GM12891 (cell line): Measurements from ENCODE around the gene TMOD3.

Experiments
- DNase-seq: peaks from one replicate; pipeline ENCODE4 v3.0.0; 2011; ENCODE audit warnings: low spot score; ENCODE audit not compliant: insufficient read length
- FAIRE-seq: peaks from 2 replicates; lab custom pipeline; 2011; peaks lifted over from hg19 to GRCh38; lab: Jason Lieb, UNC
- PAX5 ChIP-seq: IDR thresholded peaks from 2 replicates; pipeline ENCODE4 v1.6.1; 2011; ENCODE audit warnings: low read length, moderate library complexity, mild to moderate bottlenecking; ENCODE audit not compliant: insufficient read depth, severe bottlenecking
- POLR2A ChIP-seq: IDR thresholded peaks from 2 replicates; pipeline ENCODE4 v1.6.1; 2011; ENCODE audit warnings: low read depth, low read length, control low read depth
- POLR2AphosphoS5 ChIP-seq: IDR thresholded peaks from 2 replicates; pipeline ENCODE4 v1.6.1; 2011; ENCODE audit warnings: low read depth, low read length, control low read depth
- POU2F2 ChIP-seq: IDR thresholded peaks from 2 replicates; pipeline ENCODE4 v1.6.1; 2011; ENCODE audit warnings: low read depth, mild to moderate bottlenecking, control low read depth, low read length, moderate library complexity
- SPI1 ChIP-seq: IDR thresholded peaks from 2 replicates; pipeline ENCODE4 v1.6.1; 2011; ENCODE audit warnings: low read depth, low read length, control low read depth
- TAF1 ChIP-seq: IDR thresholded peaks from 2 replicates; pipeline ENCODE4 v1.6.1; 2011; ENCODE audit warnings: low read depth, low read length, control low read depth

TMOD3 gene

DNA sequence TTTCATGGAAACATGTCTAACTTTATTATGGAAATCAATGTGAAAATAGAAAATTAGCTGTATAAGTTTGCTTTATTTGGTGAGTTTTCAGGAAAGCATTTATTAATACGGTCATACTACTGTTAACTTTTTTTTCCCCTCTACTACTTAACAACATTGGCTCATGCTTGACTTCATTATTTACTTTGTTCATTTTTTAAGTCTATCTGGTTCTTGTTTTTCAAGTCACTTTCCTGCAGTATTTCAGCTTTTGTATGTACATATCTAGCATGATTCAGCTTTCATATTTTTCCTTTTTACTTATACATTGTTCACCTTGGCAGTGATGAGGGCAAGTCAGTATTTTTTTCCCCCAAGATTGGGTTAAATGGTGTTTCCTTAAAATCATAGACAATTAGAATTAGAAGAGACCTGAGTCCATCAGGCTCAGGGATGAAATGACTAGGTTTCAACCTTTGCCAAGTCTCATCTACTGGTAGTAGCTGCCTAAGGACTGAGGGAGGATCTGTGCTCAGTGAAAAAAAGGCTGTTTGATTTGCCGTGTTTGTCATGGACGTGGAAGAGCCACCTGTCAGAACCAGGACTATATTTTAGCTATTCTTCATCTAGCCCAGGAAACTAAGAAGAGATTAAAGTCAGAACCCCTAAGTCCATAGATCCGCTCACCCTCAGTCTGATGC, 15.4 kb downstream of the TMOD3 start:
- FAIRE-seq (no peak), DNase-seq (no peak)
- no peak for TF ChIP-seq POLR2A
- no peak for TF ChIP-seq TAF1
- no peak for TF ChIP-seq PAX5
- TF ChIP-seq POU2F2: no peak
- TF ChIP-seq SPI1: no peak

DNA sequence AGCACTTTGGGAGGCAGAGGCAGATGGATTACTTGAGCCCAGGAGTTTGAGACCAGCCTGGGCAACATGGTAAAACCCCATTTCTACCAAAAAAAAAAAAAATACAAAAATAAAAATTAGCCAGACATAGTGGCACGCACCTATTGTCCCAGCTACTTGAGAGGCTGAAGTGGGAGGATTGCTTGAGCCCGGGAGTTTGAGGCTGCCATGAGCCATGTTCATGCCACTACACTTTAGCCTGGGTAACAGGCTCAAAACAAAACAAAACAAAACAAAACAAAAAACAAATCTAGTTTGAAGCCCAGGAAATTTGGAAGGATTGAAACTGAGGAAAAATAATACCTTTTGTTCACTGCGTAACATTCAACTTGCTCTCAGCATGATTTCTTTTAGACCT, 16.6 kb downstream of the TMOD3 start:
- DNase-seq: no peak
- TF ChIP-seq SPI1: no peak
- TF ChIP-seq POU2F2: no peak
- no peak for TF ChIP-seq POLR2AphosphoS5
- TF ChIP-seq TAF1: no peak
- no peak for TF ChIP-seq POLR2A
- FAIRE-seq: no peak

DNA sequence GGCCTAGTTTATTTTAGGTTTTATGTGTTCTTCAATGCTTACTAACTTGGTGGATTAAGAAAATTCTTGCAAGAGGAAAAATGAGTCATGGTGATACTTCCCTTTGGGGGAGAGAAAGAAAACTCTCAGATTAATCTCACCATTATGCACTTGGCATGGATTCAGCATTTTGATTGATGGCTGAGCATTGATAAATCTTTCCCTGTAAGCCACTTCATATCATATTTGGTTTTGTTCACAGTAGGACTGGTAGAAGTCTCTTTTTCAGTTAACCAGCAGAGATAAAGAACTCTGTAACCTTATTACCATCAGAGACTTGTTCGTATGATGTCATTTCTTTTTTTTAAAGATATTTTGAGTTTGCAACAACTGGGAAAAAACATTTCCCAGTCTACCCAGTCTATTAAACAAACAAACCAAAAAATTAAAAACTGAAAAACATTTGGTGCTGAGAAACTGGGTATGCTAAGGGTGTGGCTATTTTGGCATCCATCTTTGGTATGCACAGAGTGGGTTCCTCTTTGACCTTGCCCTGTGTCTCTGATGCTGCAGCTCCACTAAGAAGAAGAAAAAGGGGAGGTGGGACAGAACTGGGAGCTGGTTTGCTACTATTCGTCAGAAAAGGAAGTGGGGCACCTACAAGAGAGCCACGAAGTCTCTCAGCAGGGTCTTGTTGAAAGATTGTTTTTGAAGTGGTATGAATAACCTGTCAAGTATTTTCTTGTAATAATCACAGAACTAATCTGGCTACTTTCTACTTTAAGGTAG, 17.2 kb downstream of the TMOD3 start:
- no peak for DNase-seq
- TF ChIP-seq POU2F2 (no peak), TAF1 (no peak), PAX5 (no peak), POLR2AphosphoS5 (no peak), SPI1 (peak; percentile 43; the same call in 1 of the 2 replicates)
- FAIRE-seq: no peak

DNA sequence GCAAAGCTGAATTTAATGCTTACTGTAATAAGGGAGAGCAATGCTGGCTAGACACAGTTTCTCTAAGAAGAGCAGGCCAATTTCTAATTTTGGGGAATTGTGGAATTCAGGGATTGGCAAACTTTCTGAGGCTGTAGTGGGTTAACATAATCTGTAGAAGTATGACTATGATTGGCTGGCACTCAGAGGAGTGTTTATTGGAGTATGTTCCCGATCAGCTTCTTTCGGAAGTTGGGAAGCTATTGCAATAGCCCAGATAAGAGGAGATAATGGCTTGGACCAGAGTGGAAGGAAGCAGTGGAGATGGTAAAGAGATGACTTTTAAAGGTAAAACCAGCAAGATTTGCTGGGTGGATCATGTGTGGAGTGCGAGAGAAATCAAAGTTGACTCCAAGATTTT, 19.4 kb downstream of the TMOD3 start:
- no peak for TF ChIP-seq POLR2AphosphoS5
- DNase-seq: no peak
- no peak for FAIRE-seq

DNA sequence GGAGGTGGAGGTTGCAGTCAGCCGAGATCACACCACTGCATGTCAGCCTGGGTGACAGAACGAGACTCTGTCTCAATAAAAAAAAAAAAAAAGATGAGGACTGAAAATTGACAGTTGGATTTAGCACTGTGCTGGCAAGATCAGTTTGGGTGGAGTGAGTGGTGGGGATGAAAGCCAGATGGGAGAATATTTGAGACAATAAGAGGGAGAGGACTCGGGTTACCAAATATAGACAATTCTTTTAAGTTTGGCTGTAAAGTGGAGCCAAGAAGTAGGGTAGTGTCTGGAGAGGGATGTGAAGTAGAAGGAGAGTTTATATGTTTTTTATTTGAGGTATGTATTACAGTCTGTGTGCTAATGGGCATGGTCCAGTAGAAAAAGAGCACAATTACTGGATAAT, 20.4 kb downstream of the TMOD3 start:
- no peak for DNase-seq
- FAIRE-seq: no peak

DNA sequence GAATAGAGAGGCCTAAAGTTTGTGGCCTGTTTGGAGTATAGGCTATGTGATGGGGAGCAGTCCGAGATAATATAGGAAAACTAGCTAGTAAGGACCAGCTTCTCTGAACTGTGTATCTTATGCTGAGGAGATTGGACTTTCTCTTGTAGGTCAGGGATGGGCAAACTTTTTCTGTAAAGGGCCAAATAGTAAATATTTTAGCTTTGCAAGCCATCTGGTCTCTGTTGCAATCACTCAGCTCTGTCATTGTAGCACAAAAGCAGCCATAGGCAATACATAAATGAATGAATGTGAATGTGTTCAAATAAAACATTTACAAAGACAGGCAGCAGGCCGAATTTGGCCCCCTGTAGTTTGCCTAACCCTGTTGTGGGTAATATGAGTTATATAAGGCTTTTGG, 24.5 kb downstream of the TMOD3 start:
- TF ChIP-seq PAX5 (no peak), SPI1 (no peak), POLR2AphosphoS5 (no peak), TAF1 (no peak), POLR2A (no peak), POU2F2 (no peak)
- FAIRE-seq (no peak), DNase-seq (no peak)

More for the DNA sequence above, 20.4 kb downstream of the TMOD3 start:
- TF ChIP-seq POLR2AphosphoS5 (no peak), SPI1 (no peak), TAF1 (no peak), POLR2A (no peak), POU2F2 (no peak), PAX5 (no peak)

DNA sequence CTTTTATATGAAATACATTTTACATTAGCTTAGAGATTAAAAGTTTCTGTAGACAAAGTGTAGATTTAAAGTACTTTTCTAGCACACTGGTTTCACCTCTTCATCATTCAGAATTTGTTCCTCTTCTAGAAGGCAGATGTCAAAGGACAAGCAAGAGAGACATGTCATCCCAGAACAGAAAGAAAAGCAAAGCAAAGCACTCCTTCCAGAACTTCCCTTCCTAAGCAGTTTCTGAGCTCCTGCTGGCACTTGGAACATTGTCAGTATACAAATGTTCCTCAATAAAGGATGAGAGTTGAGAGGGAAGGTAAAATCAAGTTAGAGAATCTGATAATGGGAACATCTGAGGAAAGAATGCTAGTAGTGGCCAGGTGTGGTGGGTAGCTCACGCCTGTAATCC, 26.2 kb downstream of the TMOD3 start:
- DNase-seq (no peak), FAIRE-seq (no peak)
- TF ChIP-seq SPI1 (no peak), PAX5 (no peak), POLR2A (no peak), TAF1 (no peak)

DNA sequence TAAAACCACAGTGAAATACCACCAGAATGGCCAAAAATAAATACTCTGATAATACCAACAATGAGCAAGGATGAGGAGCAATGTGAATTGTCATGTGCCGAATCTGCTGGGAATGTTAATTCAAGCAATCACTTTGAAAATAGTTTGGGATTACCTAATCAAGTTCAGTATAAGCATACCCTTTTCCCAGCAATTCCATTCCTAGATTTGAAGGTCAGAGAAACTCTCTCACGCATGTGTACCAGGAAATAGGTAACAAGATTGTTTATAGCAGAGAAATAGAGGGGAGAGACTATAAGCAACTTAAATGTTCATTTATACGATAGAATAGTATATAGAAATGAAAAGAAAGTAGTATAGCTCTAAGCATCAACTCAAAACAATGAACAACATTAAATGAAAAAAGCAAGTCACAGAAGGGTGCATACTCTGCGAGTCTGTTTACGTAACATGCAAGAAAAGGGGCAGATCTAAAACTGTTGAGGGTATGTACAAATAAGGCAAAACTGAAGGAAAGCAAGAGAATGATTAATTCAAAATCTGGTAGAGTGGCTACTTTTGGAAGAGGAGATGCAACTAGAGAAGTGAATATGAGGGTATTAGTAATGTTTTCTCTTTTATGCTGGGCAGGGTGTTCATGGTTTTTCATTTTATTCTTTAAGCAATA, 27.4 kb downstream of the TMOD3 start:
- no peak for FAIRE-seq
- DNase-seq: no peak
- TF ChIP-seq TAF1 (no peak), PAX5 (no peak), POLR2AphosphoS5 (no peak), SPI1 (no peak), POLR2A (no peak), POU2F2 (no peak)

DNA sequence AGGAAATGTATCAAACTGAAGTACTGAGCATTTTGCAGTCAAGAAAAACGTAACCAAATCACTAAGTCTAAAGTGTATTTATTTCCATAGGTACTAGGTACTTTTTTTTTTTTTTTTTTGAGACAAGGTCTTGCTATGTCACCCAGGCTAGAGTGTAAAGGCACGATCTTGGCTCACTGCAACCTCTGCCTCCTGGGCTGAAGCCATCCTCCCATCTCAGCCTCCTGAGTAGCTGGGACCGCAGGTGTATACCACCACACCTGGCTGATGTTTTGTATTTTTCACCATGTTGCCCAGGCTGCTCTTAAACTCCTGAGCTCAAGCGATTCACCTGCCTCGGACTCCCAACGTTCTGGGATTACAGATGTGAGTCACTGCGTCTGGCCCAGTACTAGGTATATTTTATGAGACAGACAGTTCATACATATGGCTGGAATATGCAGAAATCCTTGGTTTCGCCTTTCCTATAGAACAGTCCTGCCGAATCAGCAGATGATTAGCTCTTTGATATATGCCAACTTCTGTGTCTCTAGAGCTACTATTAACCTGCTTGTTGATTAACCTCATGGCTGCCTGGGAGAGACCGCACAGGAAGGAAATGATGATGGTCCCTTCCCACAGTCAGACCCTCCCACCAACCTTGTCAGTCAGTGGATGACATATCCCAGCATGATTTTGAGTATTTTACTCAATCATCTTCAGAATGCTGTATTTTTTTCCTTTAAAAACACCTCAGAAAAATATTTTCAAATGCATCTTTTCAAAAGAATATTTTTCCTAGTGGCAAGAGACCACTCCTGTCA, 32.3 kb downstream of the TMOD3 start:
- no peak for FAIRE-seq
- no peak for TF ChIP-seq TAF1
- TF ChIP-seq POU2F2: no peak
- TF ChIP-seq POLR2AphosphoS5: no peak
- TF ChIP-seq POLR2A: no peak
- TF ChIP-seq SPI1: no peak
- no peak for TF ChIP-seq PAX5
- no peak for DNase-seq

DNA sequence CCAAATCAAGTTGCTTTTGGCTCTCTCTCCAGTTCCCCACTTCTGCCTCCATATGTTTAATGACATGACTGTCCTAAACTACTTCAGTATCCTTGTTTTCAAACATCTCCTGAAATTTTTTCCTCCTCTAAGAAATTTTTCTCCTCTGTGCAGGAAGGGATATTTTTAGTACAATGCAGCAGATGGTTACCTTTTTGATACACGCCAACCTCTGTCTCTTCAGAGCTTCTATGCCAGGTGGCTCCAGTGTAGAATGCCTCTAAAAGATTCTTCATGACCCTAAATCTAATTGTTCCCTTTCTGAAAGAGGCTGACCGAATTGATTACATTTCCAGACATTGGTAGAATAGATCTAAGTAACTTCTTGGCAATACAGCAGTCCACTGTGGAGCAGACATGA, 33.7 kb downstream of the TMOD3 start:
- DNase-seq: no peak
- TF ChIP-seq SPI1 (no peak), POLR2A (no peak), TAF1 (no peak), PAX5 (no peak), POLR2AphosphoS5 (no peak), POU2F2 (no peak)
- FAIRE-seq: no peak
